ENCODE results near the gene VASN. TPM values are rescaled to one million over a fixed set of nuclear protein-coding genes. Genes with fewer than 3 reads are reported as not detected.

Gene VASN
- total and polyA plus RNA-seq, 8 donors = 11.3 to 28.3 (median 16.7) TPM

DNA sequence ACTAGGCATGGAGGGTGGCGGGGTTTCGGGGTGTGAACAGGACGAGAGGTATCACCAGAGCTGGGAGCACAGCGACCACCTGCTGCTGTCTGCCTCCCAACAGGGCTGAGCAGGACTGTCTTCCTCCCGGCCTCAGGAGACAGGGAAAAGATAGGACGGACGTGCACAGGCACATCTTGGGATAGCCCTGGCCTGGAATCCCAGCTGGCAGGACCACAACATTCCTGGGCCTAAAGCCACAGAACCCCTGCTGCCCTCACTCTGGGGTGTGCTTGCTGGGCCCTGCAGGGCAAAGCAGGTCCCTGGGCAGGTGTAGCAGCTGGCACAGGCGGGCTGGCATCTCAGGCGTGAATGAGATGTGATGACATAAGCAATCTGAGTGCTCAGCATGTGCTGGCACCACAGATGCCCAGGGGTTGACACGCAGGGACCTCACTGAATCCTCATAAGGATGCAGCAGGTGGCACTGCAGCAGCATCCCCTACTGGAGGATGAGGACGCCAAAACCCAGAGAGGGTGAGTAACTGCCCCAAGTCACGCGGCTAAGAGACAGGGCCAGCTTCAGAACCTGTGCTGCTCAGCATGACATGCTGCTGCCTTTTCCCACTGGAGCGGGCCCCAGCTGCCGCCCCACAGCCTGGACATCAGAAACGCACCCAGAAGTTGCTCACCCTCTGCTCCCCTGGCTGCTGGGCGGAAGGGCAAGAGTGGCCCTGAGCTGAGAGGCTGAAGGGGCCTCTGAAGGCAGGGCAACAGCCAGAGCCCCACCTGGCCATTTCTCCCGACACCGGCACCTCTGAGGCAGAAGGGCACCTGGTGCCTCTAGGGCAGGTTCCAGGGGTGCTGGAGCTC is 37.7 kb downstream of the VASN start:
- peaks cover 0 to 89% of the 10 kb centered on the region in 2 donors for H3K36me3 ChIP-seq
- no peaks in the 10 kb centered on the region for H3K27me3 ChIP-seq
- no peak for DNase-seq
- no peak overlapping the region for H3K27ac ChIP-seq
- TF ChIP-seq, protein P1, sequence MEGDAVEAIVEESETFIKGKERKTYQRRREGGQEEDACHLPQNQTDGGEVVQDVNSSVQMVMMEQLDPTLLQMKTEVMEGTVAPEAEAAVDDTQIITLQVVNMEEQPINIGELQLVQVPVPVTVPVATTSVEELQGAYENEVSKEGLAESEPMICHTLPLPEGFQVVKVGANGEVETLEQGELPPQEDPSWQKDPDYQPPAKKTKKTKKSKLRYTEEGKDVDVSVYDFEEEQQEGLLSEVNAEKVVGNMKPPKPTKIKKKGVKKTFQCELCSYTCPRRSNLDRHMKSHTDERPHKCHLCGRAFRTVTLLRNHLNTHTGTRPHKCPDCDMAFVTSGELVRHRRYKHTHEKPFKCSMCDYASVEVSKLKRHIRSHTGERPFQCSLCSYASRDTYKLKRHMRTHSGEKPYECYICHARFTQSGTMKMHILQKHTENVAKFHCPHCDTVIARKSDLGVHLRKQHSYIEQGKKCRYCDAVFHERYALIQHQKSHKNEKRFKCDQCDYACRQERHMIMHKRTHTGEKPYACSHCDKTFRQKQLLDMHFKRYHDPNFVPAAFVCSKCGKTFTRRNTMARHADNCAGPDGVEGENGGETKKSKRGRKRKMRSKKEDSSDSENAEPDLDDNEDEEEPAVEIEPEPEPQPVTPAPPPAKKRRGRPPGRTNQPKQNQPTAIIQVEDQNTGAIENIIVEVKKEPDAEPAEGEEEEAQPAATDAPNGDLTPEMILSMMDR (IDR thresholded peaks at IDR 0.05) = no peak
- H3K4me1 ChIP-seq = peaks cover 11 to 41% of the 10 kb centered on the region in 2 donors
- no peaks in the 10 kb centered on the region for H3K9me3 ChIP-seq
- H3K4me3 ChIP-seq = no peak overlapping the region
- intact Hi-C loops (cut with DNase I) = no loop called here
- no peak for ATAC-seq

DNA sequence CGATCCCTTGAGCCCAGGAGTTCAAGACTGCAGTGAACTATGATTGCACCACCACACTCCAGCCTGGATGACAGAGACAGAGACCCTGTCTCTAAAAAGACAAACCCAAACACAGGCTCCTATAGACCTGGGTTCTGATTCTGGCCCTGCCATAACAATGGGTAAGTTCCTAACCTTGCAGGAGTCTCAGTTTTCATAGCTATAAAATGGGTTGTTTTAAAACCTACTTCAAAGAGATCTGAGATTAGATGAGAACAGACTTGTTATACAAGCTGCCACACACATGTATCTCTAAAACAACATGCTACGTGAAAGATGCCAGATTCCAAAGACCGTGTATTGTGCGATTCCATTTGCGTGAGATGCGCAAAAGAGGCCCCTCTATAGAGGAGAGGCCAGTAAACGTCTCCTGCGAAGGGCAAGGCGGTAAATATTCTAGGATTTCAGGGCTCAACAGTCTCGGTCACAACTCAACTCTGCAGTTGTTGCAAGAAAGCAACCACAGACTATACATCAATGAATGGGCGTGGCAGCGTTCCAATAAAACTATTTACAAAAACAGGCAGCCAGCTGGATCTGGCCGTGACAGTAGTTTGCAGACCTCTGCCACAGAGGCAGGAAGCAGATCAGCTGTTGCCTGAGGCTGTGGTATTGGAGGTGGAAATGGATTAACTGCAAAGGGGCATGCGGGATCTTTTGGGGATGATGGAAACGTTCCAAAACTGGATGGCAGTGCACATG is 38.9 kb downstream of the VASN start:
- intact Hi-C loops (cut with DNase I) = no loop called here
- Histone ChIP-seq H3K27ac (no peak overlapping the region), H3K27me3 (no peaks in the 10 kb centered on the region), H3K9me3 (no peaks in the 10 kb centered on the region), H3K4me3 (no peak overlapping the region), H3K36me3 (peaks cover 0 to 77% of the 10 kb centered on the region in 2 donors), H3K4me1 (peaks cover 13 to 53% of the 10 kb centered on the region in 2 donors)
- TF ChIP-seq, protein P1 (IDR thresholded peaks at IDR 0.05) = no peak
- peak; percentile 7 for ATAC-seq
- peak in 2 of 4 donors; percentile 93 to 95 for DNase-seq

DNA sequence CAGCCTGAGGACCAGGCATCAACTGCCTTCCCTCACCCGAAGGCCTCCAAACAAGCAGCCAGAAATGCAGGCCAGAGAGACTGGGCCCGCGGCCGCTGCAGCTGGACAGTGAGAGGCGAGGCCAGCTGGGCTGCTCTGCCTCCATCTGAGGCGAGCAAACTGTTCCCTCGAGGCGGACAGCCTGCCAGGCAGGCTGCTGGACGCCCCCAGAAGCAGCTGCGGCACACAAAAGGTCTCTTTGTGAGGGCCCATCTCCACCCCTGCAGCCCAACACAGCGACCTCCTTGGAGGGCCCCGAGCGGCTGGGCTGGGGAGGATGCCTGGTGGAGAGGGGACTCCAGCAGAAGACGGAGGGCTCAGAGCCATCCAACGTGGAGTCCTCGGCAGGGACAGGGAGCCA is 40.0 kb downstream of the VASN start:
- peak in 2 of 4 donors; percentile 73 to 91 for DNase-seq
- no peak overlapping the region for H3K27ac ChIP-seq

DNA sequence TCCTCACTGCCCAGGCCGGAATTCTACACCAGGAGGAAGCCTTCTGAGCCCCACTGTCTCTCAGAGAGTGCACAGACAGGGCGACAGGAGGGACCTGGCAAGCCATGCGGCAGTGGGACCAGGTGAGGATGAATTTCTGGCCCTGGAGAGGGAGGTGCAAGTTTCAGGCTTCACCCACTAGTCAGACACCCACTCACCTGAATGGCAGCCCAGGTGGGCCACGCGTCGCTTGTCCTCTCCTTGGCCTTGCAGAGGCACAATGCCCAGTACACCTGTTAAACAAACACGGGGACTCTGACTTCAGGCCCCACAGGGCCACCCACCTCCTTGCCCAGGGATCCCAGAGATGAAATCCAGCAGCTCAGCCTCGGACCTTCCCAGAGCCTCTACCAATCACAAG is 40.5 kb downstream of the VASN start:
- H3K27me3 ChIP-seq = no peaks in the 10 kb centered on the region
- H3K27ac ChIP-seq = no peak overlapping the region
- H3K4me3 ChIP-seq = no peak overlapping the region
- no peak for ATAC-seq
- no peaks in the 10 kb centered on the region for H3K9me3 ChIP-seq
- peaks cover 0 to 61% of the 10 kb centered on the region in 2 donors for H3K36me3 ChIP-seq
- intact Hi-C loops (cut with DNase I) = no loop called here
- no peak for DNase-seq
- TF ChIP-seq, protein P1 (IDR thresholded peaks at IDR 0.05) = no peak
- H3K4me1 ChIP-seq = peaks cover 18 to 61% of the 10 kb centered on the region in 2 donors

More for the DNA sequence above, 40.0 kb downstream of the VASN start:
- H3K27me3 ChIP-seq = no peaks in the 10 kb centered on the region
- peaks cover 15 to 56% of the 10 kb centered on the region in 2 donors for H3K4me1 ChIP-seq
- H3K4me3 ChIP-seq = no peak overlapping the region
- TF ChIP-seq, protein P1 (IDR thresholded peaks at IDR 0.05) = no peak
- H3K36me3 ChIP-seq = peaks cover 0 to 66% of the 10 kb centered on the region in 2 donors
- ATAC-seq = no peak
- intact Hi-C loops (cut with DNase I) = no loop called here
- no peaks in the 10 kb centered on the region for H3K9me3 ChIP-seq

DNA sequence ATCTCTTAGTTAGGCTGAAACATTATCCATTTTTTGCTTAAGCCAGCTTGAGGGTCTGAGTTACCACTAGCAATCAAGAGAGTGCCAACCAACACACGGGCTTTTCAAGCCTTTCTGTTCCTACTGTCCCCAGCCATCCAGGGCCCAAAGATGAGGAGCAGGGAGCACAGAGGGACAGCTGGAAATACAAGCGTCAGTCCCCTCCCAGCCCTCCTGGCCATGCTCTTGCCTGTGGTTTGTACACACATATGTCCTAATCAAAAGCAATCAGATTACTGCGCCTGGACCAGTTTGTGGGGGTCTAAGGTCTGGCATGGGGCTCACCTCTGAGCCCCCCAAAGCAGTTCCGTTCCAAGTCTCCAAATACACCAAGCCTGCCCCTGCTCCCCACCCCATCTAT is 41.2 kb downstream of the VASN start:
- H3K36me3 ChIP-seq = peaks cover 0 to 54% of the 10 kb centered on the region in 2 donors
- DNase-seq (no peak), ATAC-seq (no peak)
- H3K9me3 ChIP-seq = no peaks in the 10 kb centered on the region
- no peak overlapping the region for H3K4me3 ChIP-seq
- no peaks in the 10 kb centered on the region for H3K27me3 ChIP-seq
- TF ChIP-seq, protein P1 (IDR thresholded peaks at IDR 0.05) = no peak
- no peak overlapping the region for H3K27ac ChIP-seq
- intact Hi-C loops (cut with DNase I) = no loop called here
- H3K4me1 ChIP-seq = peaks cover 18 to 63% of the 10 kb centered on the region in 2 donors

Data from left lung (tissue), 10 donors.